Measurements from ENCODE around the gene LRIG2. TPM values are rescaled to one million over a fixed set of nuclear protein-coding genes. Genes with fewer than 3 reads are reported as not detected.
"Not testable (repeated sequence)": the region's sequence is repeated elsewhere in the genome, so short reads cannot be mapped to it uniquely, and the experiment has no call there.

Gene LRIG2, protein sequence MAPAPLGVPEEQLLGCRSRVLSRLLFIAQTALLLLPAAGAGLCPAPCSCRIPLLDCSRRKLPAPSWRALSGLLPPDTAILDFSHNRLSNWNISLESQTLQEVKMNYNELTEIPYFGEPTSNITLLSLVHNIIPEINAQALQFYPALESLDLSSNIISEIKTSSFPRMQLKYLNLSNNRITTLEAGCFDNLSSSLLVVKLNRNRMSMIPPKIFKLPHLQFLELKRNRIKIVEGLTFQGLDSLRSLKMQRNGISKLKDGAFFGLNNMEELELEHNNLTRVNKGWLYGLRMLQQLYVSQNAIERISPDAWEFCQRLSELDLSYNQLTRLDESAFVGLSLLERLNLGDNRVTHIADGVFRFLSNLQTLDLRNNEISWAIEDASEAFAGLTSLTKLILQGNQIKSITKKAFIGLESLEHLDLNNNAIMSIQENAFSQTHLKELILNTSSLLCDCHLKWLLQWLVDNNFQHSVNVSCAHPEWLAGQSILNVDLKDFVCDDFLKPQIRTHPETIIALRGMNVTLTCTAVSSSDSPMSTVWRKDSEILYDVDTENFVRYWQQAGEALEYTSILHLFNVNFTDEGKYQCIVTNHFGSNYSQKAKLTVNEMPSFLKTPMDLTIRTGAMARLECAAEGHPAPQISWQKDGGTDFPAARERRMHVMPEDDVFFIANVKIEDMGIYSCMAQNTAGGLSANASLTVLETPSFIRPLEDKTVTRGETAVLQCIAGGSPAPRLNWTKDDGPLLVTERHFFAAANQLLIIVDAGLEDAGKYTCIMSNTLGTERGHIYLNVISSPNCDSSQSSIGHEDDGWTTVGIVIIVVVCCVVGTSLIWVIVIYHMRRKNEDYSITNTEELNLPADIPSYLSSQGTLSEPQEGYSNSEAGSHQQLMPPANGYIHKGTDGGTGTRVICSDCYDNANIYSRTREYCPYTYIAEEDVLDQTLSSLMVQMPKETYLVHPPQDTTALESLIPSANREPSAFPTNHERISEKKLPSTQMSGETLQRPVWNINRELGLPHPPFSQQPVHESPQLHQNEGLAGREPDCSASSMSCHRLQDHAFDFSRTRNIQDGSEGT
- 10 to 100 TPM in 3 of 4 donors, 1 to 10 TPM in 1; 9.4 to 43.7 (median 27.2) TPM for total RNA-seq

DNA sequence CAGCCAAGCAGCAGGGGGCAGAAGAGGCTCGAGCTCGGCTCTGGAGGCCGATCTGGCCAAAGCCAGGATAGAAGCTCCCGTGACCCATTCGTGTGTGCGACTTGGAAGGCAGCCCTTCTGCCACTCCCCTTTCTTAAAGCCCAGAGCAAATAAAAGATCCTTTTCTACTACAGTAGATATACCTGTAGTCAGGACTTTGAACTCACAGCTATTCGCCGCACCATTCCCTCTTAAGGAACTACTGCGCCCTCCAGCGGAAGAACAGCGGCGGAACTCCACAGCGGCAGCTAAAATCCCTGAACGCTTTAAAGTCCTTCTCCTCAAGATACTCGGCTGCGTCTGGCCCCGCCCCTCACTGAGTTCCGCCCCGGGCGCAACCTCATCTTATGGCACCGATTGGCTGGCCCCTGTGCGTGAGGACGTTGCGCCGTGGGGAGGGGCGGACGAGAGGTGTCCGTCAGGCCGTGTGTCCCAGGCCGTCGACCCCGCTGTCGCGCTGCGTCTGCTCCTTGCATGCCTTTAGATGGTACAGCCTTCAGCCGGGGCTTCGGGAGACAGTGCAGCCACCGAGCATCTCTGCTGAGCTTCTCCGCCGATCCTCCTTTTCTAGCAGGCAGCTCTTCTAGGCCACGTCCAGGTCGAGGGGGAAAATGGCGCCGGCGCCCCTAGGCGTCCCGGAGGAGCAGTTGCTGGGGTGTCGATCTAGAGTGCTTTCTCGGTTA lies at the start of gene LRIG2:
Gene LRIG2, plus strand, starts transcription at position 442 of the 722 bp plus-strand sequence. Its CDS starts 209 bp downstream, at position 651.
- Histone ChIP-seq H3K9me3 (no peaks in the 10 kb centered on the region), H3K4me1 (peaks cover 0 to 32% (median 22%) of the 10 kb centered on the region in 4 donors), H3K27me3 (no peaks in the 10 kb centered on the region), H3K36me3 (peaks cover 0 to 7% (median 0%) of the 10 kb centered on the region in 4 donors), H3K4me3 (peak within 1 kb of the TSS; percentile 72 to 82 (median 77)), H3K27ac (peak within 1 kb of the TSS; percentile 93 to 97 (median 96))
- intact Hi-C loops (cut with DNase I; ENCODE audit: low total_unique reads), result loop anchor here (10.0 kb wide), 1 partner anchor 358 kb away; the partner anchor contains the start of gene PPM1J
- peak; percentile 100 for DNase-seq
- TF ChIP-seq, protein P1, sequence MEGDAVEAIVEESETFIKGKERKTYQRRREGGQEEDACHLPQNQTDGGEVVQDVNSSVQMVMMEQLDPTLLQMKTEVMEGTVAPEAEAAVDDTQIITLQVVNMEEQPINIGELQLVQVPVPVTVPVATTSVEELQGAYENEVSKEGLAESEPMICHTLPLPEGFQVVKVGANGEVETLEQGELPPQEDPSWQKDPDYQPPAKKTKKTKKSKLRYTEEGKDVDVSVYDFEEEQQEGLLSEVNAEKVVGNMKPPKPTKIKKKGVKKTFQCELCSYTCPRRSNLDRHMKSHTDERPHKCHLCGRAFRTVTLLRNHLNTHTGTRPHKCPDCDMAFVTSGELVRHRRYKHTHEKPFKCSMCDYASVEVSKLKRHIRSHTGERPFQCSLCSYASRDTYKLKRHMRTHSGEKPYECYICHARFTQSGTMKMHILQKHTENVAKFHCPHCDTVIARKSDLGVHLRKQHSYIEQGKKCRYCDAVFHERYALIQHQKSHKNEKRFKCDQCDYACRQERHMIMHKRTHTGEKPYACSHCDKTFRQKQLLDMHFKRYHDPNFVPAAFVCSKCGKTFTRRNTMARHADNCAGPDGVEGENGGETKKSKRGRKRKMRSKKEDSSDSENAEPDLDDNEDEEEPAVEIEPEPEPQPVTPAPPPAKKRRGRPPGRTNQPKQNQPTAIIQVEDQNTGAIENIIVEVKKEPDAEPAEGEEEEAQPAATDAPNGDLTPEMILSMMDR (IDR thresholded peaks at IDR 0.05), result peak in 4 of 5 experiments; percentile 76 to 95 (median 88)
- no peak for TF ChIP-seq EP300 (IDR thresholded peaks at IDR 0.05; ENCODE audit: low read depth)
- TF ChIP-seq POLR2AphosphoS5 (IDR thresholded peaks at IDR 0.05), result peak; percentile 92 to 94 (median 94)
- peak; percentile 93 for TF ChIP-seq POLR2A (IDR thresholded peaks at IDR 0.05)
- in situ Hi-C loops (cut with MboI; ENCODE audit: low pct_ligation_motif_present in 1 of 4, low pct_unique_long_range_greater_than_20kb in 1 of 4, low sequenced_read_pairs in 3 of 4), result loop anchor here in 2 of 4 donors (10.0 to 25.0 kb wide), 2 partner anchors 348 to 361 kb away; partner anchors contain the start of genes PPM1J (in 1 of the 2) and RHOC (in 1 of the 2)
- 0% methylated on average over 7 to 38 of the region's 49 CpGs for WGBS, 2 donors (ENCODE audit: low coverage in 1 of 2)

DNA sequence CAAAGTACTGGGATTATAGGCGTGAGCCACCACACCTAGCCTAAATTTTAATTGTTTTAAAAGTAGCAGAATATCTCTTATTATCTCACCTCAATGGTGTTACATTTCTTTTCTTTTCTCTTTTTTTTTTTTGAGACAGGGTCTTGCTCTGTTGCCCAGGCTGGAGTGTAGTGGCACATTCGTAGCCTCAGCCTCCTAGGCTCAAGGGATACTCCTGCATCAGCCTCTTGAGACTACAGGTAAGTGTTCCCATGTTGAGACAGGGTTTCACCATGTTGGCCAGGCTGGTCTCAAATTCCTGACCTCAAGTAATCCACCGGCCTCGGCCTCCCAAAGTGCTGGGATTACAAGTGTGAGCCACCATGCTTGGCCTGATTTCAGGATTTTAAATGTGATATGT lies 49.7 kb upstream of the LRIG2 start:
- H3K4me3 ChIP-seq; in situ Hi-C loops (cut with MboI; ENCODE audit: low pct_ligation_motif_present in 1 of 4, low pct_unique_long_range_greater_than_20kb in 1 of 4, low sequenced_read_pairs in 3 of 4); intact Hi-C loops (cut with DNase I; ENCODE audit: low total_unique reads); H3K9me3 ChIP-seq; H3K36me3 ChIP-seq; DNase-seq; H3K27me3 ChIP-seq; H3K27ac ChIP-seq: not testable (repeated sequence)
- WGBS, 2 donors (ENCODE audit: low coverage in 1 of 2), result 98 to 100% methylated on average over 1 to 4 of the region's 4 CpGs
- peaks cover 3 to 36% (median 23%) of the 10 kb centered on the region in 4 donors for H3K4me1 ChIP-seq

DNA sequence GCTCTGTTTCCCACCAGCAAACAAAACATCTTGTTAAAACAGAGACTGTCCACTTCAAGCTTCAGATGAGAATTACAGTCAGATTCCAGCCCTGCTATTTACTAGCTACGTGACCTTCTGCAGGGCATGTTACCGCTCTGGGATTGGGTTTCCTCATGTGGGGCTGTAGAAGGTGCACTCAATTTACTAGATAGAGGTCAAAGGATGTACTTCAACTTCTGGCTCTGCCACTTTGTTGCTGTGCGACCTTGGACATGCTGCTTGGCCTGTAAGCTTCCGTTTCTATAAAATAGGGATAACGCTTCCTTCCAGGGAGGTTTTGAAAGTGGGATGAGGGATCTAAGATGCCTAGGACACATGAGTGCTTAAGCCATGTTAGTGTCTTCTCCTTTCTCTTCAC lies 46.0 kb upstream of the LRIG2 start:
- DNase-seq, result no peak
- WGBS, 2 donors (ENCODE audit: low coverage in 1 of 2), result 63 to 70% methylated on average over 3 to 5 of the region's 5 CpGs
- H3K4me1 ChIP-seq, result peaks cover 0 to 10% (median 4%) of the 10 kb centered on the region in 4 donors
- TF ChIP-seq, protein P1 (IDR thresholded peaks at IDR 0.05), result no peak
- TF ChIP-seq POLR2AphosphoS5 (IDR thresholded peaks at IDR 0.05), result no peak
- no peak for TF ChIP-seq EP300 (IDR thresholded peaks at IDR 0.05; ENCODE audit: low read depth)
- no peak for TF ChIP-seq POLR2A (IDR thresholded peaks at IDR 0.05)
- H3K4me3 ChIP-seq, result no peak overlapping the region
- H3K27ac ChIP-seq, result peak overlapping the region in 2 of 4 donors; percentile 4 to 42
- H3K36me3 ChIP-seq, result no peaks in the 10 kb centered on the region
- in situ Hi-C loops (cut with MboI; ENCODE audit: low pct_ligation_motif_present in 1 of 4, low pct_unique_long_range_greater_than_20kb in 1 of 4, low sequenced_read_pairs in 3 of 4), result loop anchor here in 1 of 4 donors (25.0 kb wide), 1 partner anchor 290 kb away; no protein-coding TSS in a partner anchor
- H3K9me3 ChIP-seq, result no peaks in the 10 kb centered on the region
- no peaks in the 10 kb centered on the region for H3K27me3 ChIP-seq
- intact Hi-C loops (cut with DNase I; ENCODE audit: low total_unique reads), result no loop called here

DNA sequence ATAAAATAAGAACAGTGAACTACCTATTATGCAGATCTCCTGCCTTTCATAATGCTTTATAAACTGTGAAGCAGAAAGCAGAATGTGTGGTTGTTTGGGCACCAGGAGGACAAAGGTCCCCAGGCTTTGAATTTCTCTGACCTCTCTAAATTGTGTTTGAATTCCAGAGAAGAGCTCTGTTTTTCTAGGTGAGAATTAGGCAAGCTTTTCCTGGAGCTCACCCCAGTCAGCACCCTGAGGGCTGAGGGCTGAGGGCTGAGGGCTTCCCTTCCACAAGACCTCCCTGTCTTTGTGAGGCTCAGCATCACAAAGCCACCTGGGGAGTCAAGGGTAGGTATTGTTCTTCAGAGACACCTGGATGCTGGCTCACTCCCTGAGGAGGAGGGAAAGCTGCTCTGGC lies 45.5 kb upstream of the LRIG2 start:
- in situ Hi-C loops (cut with MboI; ENCODE audit: low pct_ligation_motif_present in 1 of 4, low pct_unique_long_range_greater_than_20kb in 1 of 4, low sequenced_read_pairs in 3 of 4) (loop anchor here in 1 of 4 donors (25.0 kb wide), 1 partner anchor 290 kb away; no protein-coding TSS in a partner anchor), intact Hi-C loops (cut with DNase I; ENCODE audit: low total_unique reads) (no loop called here)
- Histone ChIP-seq H3K27me3 (no peaks in the 10 kb centered on the region), H3K27ac (peak overlapping the region in 2 of 4 donors; percentile 4 to 42), H3K4me3 (no peak overlapping the region), H3K4me1 (peaks cover 0 to 8% (median 4%) of the 10 kb centered on the region in 4 donors), H3K36me3 (no peaks in the 10 kb centered on the region), H3K9me3 (no peaks in the 10 kb centered on the region)
- TF ChIP-seq POLR2AphosphoS5 (IDR thresholded peaks at IDR 0.05), result no peak
- no peak for TF ChIP-seq EP300 (IDR thresholded peaks at IDR 0.05; ENCODE audit: low read depth)
- no peak for TF ChIP-seq POLR2A (IDR thresholded peaks at IDR 0.05)
- DNase-seq, result no peak

Measured in transverse colon (tissue), 4 donors.